Mucosa of rectum (tissue), 2 donors: ENCODE results near the gene CAPZA2.

Experiments used
- H3K27ac ChIP-seq, 2 donors: one replicate each; pipeline ENCODE4 v1.7.0; 2013; ENCODE audit warnings: inconsistent platforms in 2 of 2, low read depth in 2 of 2, low read length in 2 of 2
- H3K27me3 ChIP-seq, 2 donors: one replicate each; pipeline ENCODE4 v1.7.0; 2013; ENCODE audit warnings: low read length in 2 of 2; ENCODE audit not compliant: control insufficient read depth in 2 of 2, insufficient read depth in 2 of 2
- H3K36me3 ChIP-seq, 2 donors: one replicate each; pipeline ENCODE4 v1.7.0; 2013; ENCODE audit warnings: low read length in 2 of 2; ENCODE audit not compliant: control insufficient read depth in 2 of 2, insufficient read depth in 2 of 2
- H3K4me1 ChIP-seq, 2 donors: one replicate each; pipeline ENCODE4 v1.7.0; 2013; ENCODE audit warnings: low read length in 2 of 2, mild to moderate bottlenecking in 1 of 2; ENCODE audit not compliant: control insufficient read depth in 2 of 2, insufficient read depth in 2 of 2
- H3K4me3 ChIP-seq, 2 donors: one replicate each; pipeline ENCODE4 v1.7.0; 2013; ENCODE audit warnings: low read length in 2 of 2
- H3K9ac ChIP-seq, 2 donors: one replicate each; pipeline ENCODE4 v1.7.0; 2013; ENCODE audit warnings: low read length in 2 of 2, low read depth in 1 of 2, mild to moderate bottlenecking in 1 of 2
- H3K9me3 ChIP-seq, 2 donors: one replicate each; pipeline ENCODE4 v1.7.0; 2013; ENCODE audit warnings: low read length in 2 of 2; ENCODE audit not compliant: control insufficient read depth in 2 of 2
- donor health status: healthy.
- donor health status: Normal muscosa, but diverticular disease.

Gene CAPZA2

GRCh38 chr7:116857052-116857451, 5.3 kb upstream of the CAPZA2 start:
- Histone ChIP-seq H3K27ac (no peak overlapping the region), H3K4me1 (peaks cover 0 to 2% of the 10 kb centered on the region in 2 donors), H3K9me3 (no peaks in the 10 kb centered on the region), H3K9ac (no peak overlapping the region), H3K36me3 (no peaks in the 10 kb centered on the region), H3K27me3 (no peaks in the 10 kb centered on the region), H3K4me3 (no peak overlapping the region)

- no peak overlapping the region for H3K4me3 ChIP-seq
- H3K9me3 ChIP-seq, result no peaks in the 10 kb centered on the region
- no peak overlapping the region for H3K27ac ChIP-seq
- H3K36me3 ChIP-seq, result no peaks in the 10 kb centered on the region
- H3K4me1 ChIP-seq, result peaks cover 4 to 12% of the 10 kb centered on the region in 2 donors
- no peak overlapping the region for H3K9ac ChIP-seq
- H3K27me3 ChIP-seq, result no peaks in the 10 kb centered on the region
These were observed 3.1 kb upstream of the CAPZA2 start for GRCh38 chr7:116859323-116859722.

- Histone ChIP-seq H3K9me3 (no peaks in the 10 kb centered on the region), H3K27ac (no peak overlapping the region), H3K4me3 (peak overlapping the region; percentile 38 to 39), H3K9ac (peak overlapping the region; percentile 0 to 51), H3K4me1 (peaks cover 4 to 16% of the 10 kb centered on the region in 2 donors), H3K36me3 (no peaks in the 10 kb centered on the region), H3K27me3 (no peaks in the 10 kb centered on the region)
These were observed 670 bp upstream of the CAPZA2 start for GRCh38 chr7:116861717-116862116.

- Histone ChIP-seq H3K9ac (peak overlapping the region; percentile 89 to 90), H3K36me3 (no peaks in the 10 kb centered on the region), H3K27me3 (no peaks in the 10 kb centered on the region), H3K9me3 (no peaks in the 10 kb centered on the region), H3K27ac (peak overlapping the region; percentile 95 to 96), H3K4me3 (peak overlapping the region; percentile 85 to 97), H3K4me1 (peaks cover 4 to 16% of the 10 kb centered on the region in 2 donors)
These were observed 724 bp downstream of the CAPZA2 start for GRCh38 chr7:116862951-116863670.

- Histone ChIP-seq H3K4me3 (peak overlapping the region; percentile 85 to 97), H3K4me1 (peaks cover 4 to 16% of the 10 kb centered on the region in 2 donors), H3K9ac (peak overlapping the region; percentile 89 to 90), H3K9me3 (no peaks in the 10 kb centered on the region), H3K27ac (no peak overlapping the region), H3K27me3 (no peaks in the 10 kb centered on the region), H3K36me3 (no peaks in the 10 kb centered on the region)
These were observed 1.6 kb downstream of the CAPZA2 start for GRCh38 chr7:116863936-116864500.

- Histone ChIP-seq H3K27ac (no peak overlapping the region), H3K27me3 (no peaks in the 10 kb centered on the region), H3K36me3 (no peaks in the 10 kb centered on the region), H3K9me3 (no peaks in the 10 kb centered on the region), H3K4me3 (no peak overlapping the region), H3K4me1 (peaks cover 1 to 7% of the 10 kb centered on the region in 2 donors), H3K9ac (no peak overlapping the region)
These were observed 8.8 kb downstream of the CAPZA2 start for GRCh38 chr7:116871061-116871700.

- no peak overlapping the region for H3K27ac ChIP-seq
- no peaks in the 10 kb centered on the region for H3K27me3 ChIP-seq
- H3K9ac ChIP-seq, result no peak overlapping the region
- peaks cover 7 to 10% of the 10 kb centered on the region in 2 donors for H3K4me1 ChIP-seq
- H3K9me3 ChIP-seq, result no peaks in the 10 kb centered on the region
- H3K4me3 ChIP-seq, result no peak overlapping the region
- H3K36me3 ChIP-seq, result no peaks in the 10 kb centered on the region
These were observed 9.6 kb downstream of the CAPZA2 start for GRCh38 chr7:116872026-116872425.

- H3K4me3 ChIP-seq, result no peak overlapping the region
- H3K9me3 ChIP-seq, result no peaks in the 10 kb centered on the region
- peaks cover 10 to 15% of the 10 kb centered on the region in 2 donors for H3K4me1 ChIP-seq
- H3K27me3 ChIP-seq, result no peaks in the 10 kb centered on the region
- H3K36me3 ChIP-seq, result no peaks in the 10 kb centered on the region
- H3K27ac ChIP-seq, result no peak overlapping the region
- H3K9ac ChIP-seq, result no peak overlapping the region
These were observed 11.2 kb downstream of the CAPZA2 start for GRCh38 chr7:116873619-116874018.

- no peaks in the 10 kb centered on the region for H3K9me3 ChIP-seq
- no peaks in the 10 kb centered on the region for H3K36me3 ChIP-seq
- peaks cover 4 to 15% of the 10 kb centered on the region in 2 donors for H3K4me1 ChIP-seq
- H3K9ac ChIP-seq, result no peak overlapping the region
- H3K4me3 ChIP-seq, result no peak overlapping the region
- H3K27me3 ChIP-seq, result no peaks in the 10 kb centered on the region
- H3K27ac ChIP-seq, result no peak overlapping the region
These were observed 14.5 kb downstream of the CAPZA2 start for GRCh38 chr7:116876664-116877442.
